UCSD-AML1 (cell line): ENCODE data around the gene ZNF382.

ENCODE experiments used
- DNase-seq: peaks from one replicate; lab custom pipeline; 2025; ENCODE audit not compliant: unreplicated experiment; lab: John Stamatoyannopoulos, UW

Gene ZNF382

DNA sequence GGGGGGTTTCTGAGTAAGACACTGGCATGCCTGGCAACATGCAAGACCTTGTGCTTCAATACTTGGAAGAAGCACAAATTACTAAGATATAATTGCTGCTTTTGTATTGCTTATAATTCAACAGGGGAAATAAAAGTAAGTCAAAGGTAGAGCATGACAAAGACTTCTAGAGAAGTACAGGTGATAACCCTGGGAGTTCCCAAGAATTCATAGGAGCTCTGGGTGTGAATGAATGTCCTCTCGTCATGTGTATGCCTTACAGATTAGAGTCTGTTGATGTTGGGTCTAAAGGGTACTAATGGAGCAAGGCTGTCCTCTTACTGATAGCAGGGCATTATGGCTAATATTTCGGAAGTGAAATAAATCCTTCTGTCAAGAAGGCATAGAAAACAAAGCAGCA lies 69.1 kb downstream of the ZNF382 start:
- no peak for DNase-seq

DNA sequence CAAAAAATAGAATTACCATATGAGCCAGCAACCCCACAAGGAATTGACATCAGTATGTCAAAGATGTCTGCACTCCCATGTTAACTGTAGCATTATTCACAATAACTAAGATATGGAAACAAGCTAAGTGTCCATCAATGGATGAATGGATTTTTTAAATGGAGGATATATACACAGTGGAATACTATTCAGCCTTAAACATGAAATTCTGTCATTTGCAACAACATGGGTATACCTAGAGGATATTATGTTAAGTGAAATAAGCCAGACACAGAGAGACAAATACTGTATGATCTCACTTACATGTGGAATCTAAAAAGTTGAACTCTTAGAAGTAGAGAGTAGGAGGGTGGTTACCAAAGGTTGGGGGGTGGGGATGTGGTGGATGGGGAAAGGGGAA lies 74.3 kb downstream of the ZNF382 start:
- no peak for DNase-seq
